Left cardiac atrium (tissue), 4 donors: Measurements from ENCODE around the gene SCP2. TPM values are rescaled to one million over a fixed set of nuclear protein-coding genes. Genes with fewer than 3 reads are reported as not detected.

ENCODE experiments used
- ATAC-seq, 2 donors: fragments of 200-7000 bp; cut with Tn5 transposase; one replicate each; pipeline ENCODE4 v1.9.1; 2020; ENCODE audit warnings: mild to moderate bottlenecking in 2 of 2, moderate library complexity in 2 of 2
- DNase-seq: peaks from one replicate; pipeline ENCODE4 v3.0.0-alpha.2; 2020
- intact Hi-C, 2 donors: fragments of 100-400 bp; cut with DNase I; formaldehyde crosslinking; loops; one replicate each; pipeline versions ENCODE4 v1.14.1 to v1.15.1; 2022 to 2023
- long read RNA-seq: library from polyadenylated mRNA; unstranded; transcript quantifications from one replicate; pipeline ENCODE4 v2.0.0, GENCODE V29; 2021
- total RNA-seq, 2 donors: library from RNA; stranded (reverse); fragmentation: NEBNext Ultra II Directional; extraction: Animal tissue kit (Norgen Biotek cat#: 25700); gene quantifications; one replicate each; pipeline ENCODE4 v1.2.1, GENCODE V29; 2021
- donor health status: DM: no; HTN: yes; CAD: no.
- donor health status: DM: no; HTN: yes; CAD: no; lungs with severe emphysema.
- donor health status: DM: yes; HTN: yes; CAD: no.
- donor health status: Dilated cardiomyopathy.

Gene SCP2, protein sequence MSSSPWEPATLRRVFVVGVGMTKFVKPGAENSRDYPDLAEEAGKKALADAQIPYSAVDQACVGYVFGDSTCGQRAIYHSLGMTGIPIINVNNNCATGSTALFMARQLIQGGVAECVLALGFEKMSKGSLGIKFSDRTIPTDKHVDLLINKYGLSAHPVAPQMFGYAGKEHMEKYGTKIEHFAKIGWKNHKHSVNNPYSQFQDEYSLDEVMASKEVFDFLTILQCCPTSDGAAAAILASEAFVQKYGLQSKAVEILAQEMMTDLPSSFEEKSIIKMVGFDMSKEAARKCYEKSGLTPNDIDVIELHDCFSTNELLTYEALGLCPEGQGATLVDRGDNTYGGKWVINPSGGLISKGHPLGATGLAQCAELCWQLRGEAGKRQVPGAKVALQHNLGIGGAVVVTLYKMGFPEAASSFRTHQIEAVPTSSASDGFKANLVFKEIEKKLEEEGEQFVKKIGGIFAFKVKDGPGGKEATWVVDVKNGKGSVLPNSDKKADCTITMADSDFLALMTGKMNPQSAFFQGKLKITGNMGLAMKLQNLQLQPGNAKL
- 100 to 1,000 TPM; 126 to 148 TPM for total RNA-seq
- long read RNA-seq, transcript SCP2-207 (5 exons, 894 nt) = major isoform, 104 of 199 reads
- long read RNA-seq, transcript SCP2-203 (16 exons, 2,811 nt) = minor isoform, 65 of 199 reads
- long read RNA-seq, partial matches to known transcripts = 13 of 199 reads
- long read RNA-seq, other reads (novel, unspliced or antisense) = 9 of 199 reads

DNA sequence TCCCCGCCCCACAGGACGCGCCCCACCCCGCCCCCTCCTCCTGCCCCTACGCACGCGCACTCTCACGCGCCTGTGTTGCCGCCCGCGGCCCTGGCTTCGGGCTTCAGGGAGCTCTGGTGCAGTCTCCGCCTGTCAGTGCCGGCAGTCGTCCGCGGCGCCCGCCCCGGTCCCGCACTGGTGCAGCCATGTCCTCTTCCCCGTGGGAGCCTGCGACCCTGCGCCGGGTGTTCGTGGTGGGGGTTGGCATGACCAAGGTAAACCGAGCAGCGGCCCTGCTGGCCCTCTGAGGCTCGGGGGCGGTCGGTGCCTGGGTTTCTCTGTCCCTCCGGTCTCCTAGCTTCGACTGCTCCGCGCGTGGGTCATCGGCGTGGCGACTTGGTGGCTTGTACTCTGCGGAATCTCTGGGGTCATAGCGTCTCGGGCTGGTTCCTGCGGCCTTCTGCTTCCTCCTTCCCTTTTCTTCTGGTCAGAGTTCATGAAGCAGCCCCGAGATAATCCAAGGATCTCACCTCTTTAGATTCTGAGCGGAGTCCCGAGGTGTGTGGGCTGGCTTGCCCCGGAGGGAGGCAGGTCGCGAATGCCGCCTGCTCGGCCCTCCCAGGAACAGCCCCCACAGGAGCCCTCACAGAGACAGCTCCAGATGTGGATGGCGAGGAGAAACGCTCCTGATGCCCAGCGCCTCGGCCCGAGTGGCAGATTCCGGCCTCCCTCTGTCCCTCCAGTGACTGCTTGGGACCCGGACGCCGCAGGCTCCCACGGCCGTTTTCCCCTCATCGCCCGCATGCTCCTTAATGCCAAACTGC is at the start of gene SCP2:
Gene SCP2 (plus strand): TSS at position 65 of the 803 bp plus-strand sequence. CDS start 121 bp downstream, at position 186.
- peak; percentile 88 for DNase-seq
- intact Hi-C loops = loop anchor here in 1 of 2 donors (10.0 kb wide), 2 partner anchors 117 to 233 kb away; partner anchors contain the start of gene COA7
- peak; percentile 96 to 98 for ATAC-seq

DNA sequence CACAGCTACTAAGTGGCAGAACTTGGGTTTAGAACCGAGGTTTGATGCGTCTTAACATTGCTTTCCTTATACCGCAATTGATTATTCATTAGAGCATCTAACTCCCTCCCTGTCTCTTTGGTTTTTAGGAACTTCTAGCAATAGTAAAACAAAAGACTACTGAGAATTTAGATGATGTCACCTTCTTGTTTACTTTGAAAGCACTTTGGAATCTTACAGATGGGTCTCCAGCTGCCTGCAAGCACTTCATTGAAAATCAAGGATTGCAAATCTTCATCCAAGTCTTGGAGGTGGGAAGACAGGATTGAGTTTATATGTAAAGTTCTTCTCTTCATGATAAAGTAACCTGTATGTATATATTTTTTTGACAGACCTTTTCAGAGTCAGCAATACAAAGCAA is 49.5 kb upstream of the SCP2 start:
- intact Hi-C loops = no loop called here
- ATAC-seq = no peak
- no peak for DNase-seq

DNA sequence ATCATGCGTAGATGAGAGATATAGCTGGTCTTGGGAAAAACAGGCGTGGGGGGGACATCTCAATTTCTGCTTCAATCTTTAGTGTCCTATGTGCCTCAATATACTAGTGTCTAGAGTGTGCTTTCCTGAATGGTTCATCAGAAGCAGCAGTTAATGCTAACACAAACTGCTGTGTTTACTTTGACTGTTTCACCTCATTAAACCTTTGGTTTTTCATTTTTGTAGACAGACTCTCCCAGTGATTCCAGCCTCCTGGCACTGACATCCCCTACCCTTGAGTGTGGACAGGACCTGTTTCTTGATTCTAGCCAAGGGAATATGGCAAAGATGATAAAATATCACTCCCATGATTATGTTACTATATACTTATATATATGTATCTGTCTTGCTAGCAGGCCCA is 46.9 kb upstream of the SCP2 start:
- no peak for DNase-seq
- intact Hi-C loops = no loop called here
- no peak for ATAC-seq

DNA sequence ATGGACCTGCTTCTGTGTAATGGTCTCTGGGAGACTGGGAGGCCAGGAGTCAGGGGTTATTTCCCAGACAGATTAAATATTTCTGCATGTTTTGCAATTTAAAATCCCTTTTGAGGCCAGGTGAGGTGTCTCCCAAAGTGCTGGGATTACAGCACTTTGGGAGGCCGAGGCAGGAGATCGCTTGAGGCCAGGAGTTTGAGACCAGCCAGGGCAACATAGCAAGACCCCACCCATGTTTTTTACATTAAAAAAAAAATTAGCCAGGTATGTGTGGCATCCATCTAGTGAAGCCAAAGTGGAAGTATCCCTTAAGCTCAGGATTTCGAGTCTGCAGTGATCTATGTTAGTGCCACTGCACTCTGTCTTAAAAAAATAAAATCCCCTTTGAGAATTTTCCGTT is 39.6 kb upstream of the SCP2 start:
- ATAC-seq = no peak
- DNase-seq = no peak
- intact Hi-C loops = no loop called here

DNA sequence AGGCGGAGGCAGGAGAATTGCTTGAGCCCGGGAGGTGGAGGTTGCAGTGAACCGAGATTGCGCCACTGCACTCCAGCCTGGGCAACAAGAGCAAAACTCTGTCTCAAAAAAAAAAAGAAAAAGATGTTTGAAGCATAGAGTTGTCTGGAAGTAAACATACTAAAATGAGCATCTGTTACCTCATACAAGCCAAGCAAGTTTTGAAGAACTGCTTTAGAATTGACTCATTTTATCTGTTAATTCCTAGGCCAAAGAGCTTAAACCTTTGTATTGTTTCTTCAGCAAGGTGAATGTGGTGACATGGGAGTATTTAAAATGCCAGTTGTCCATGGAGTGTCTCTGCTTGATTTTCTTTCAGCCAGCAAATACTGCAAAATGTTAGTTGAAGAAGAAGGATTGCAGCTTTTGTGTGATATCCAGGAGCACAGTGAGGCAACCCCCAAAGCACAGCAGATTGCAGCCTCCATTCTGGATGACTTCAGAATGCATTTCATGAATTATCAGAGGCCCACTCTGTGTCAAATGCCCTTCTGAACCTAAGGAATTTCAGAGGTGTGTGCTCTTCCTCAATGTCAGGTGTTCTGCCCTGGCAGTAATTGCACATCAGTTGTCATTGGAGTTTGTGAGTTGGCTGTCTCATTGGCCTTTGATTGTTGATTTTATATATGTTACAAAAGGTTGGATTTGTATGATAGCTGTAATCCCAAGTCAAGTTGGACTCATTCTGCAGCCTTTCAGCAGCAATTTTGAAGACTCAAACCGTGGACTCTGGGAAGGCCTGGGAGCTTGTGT is 34.5 kb upstream of the SCP2 start:
- DNase-seq (no peak), ATAC-seq (no peak)
- intact Hi-C loops = no loop called here

DNA sequence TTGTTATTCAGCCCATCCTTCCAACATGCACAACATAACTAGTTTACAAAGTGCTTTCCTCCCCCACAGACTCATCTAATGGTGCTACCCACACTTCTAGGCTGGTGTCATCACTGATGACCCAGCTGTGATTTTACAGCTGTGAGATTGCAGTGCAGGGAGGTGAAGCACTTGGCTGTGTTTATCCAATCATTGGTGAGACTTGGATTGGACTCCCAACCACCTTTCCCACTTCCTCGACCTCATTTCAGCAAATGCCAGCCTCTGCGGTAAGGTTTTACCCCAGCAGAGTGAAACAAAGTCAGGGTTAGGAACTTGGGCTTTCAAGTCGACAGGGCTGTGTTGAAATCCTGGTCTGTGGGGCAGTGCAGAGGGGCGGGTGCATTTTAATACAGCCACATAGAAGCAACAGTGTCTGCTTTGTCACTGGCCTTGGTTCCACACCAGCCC is 27.6 kb upstream of the SCP2 start:
- intact Hi-C loops = no loop called here
- ATAC-seq = peak in 1 of 2 donors; percentile 76
- no peak for DNase-seq

DNA sequence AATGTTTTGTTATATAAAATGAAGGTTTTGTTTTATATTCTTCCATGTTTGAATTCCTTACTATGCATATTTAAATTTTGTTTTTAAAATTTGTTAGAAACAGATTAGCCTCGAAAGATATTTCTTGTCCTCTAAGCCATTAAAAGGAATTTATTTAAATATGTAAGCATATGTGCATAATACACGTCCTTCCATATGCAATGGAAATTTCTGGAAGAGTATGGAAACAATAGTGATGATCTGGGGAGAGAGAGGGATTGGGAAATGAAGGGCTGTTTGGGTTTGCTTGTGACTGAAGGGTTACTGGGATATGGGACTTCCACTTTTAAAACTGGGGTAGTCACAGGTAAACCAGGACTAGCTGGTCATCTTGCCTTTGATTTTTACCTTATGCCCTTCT is 26.7 kb upstream of the SCP2 start:
- ATAC-seq (no peak), DNase-seq (no peak)
- intact Hi-C loops = no loop called here

DNA sequence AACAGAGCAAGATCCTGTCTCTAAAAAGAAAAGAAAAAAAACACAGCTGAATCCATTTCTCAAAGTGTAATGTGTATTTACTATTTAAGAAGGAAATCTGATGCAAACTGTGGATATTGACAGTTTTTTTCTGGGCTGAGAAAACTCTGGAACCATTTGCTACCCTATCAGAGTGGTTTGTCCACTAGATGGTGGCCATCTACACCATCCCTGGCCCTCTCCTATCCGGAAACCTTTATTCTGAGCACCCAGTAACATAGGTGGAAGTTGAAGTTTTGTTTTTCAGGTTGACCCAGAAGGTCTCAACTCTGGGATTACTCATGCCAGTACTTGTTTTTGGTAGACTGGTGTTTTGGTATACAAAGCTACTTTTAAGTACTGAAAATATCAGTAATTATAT is 25.7 kb upstream of the SCP2 start:
- ATAC-seq (no peak), DNase-seq (no peak)
- intact Hi-C loops = no loop called here

DNA sequence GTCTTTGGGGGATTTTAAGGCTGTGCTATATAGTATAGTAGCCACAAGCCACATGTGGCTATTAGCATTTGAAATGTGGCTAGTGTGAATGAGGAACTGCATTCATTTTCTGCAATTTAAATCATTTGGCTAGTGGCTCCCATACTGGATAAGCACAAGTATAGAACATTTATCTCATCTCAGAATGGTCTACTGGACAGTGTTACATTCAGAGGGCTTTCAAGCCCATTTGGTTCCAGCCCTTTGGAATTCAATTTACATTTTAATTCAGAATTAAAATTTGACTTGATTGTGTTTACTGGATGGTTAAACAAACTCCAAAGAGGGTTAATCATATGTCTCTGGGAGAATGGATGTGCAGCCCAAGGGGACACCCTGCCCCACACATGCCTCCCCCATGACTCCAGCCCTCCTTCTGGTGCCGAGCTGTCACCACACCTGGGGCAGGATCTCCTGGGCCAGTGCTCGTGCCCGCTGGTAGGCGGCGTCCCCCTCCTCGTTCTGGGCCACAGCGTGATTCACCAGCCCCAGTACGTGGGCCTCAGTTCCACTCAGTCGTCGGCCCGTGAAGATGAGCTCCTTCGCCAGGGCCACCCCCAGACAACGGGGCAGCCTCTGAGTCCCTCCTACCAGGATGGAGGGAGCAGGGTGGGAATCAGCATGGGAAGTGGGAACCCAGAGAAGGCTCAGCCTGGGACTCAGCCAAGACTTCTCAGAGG is 22.7 kb upstream of the SCP2 start:
- ATAC-seq = no peak
- DNase-seq = no peak
- intact Hi-C loops = no loop called here

DNA sequence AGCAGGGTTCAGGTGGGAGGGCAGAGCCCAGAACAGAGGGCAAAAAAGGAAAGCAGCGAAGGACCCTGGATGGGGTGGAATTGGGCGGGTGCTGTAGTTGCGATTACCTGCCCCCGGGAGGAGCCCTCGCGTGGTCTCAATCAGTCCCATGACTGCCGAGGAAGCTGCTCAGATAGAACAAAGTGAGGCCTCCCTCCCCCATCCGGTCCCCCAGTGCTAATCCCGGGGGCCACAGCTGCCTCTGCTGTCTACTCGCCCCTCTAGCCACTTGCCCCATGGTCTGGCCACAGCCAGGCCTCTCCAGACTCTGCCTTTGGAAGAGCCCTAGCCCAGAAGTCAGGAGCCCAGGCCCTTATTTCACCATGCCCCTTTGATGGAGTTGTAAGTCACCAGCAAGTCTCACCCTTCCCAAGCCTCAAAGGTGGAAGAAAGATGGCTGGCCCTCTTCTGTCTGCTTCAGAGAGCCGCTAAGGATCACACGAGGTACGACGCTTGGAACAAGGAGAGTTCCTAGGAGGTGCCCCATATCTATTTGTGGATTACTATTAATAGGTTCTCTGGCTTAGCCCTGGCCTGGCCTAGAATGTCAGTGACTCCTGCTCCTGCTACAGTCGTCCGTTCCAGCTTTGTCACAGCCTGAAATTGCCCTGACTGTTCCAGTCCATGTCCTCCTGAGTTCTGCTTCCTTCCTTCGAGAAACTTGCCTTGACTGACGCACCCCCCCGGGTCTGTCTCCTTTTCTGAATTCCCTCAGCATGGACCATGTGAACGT is 22.0 kb upstream of the SCP2 start:
- ATAC-seq (peak; percentile 87 to 90), DNase-seq (peak; percentile 34)
- intact Hi-C loops = loop anchor here in 1 of 2 donors (5.0 kb wide), 1 partner anchor 277 kb away; no protein-coding TSS in a partner anchor

DNA sequence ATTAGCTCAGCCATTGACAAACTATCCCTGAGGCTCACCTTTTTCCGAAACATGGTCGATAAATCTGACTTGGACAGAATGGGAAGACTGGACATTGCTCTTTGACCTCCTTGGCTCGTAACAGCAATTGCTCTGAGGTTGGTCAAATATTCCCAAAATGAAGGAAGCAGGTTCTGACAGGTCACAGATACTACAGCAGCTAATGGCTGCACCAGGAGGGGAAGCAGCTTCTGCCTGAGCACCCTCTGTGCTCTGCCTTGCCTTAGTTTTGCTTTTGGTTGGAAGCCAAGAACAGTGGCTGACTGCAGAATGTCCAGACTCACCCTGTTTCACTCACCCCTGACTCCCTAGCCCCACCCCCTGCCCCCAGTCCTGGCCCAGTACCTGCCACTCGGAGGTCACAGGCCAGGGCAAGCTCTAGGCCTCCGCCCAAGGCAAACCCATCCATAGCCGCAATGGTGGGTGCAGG is 20.9 kb upstream of the SCP2 start:
- peak; percentile 67 to 75 for ATAC-seq
- intact Hi-C loops = loop anchor here in 1 of 2 donors (5.0 kb wide), 1 partner anchor 276 kb away; no protein-coding TSS in a partner anchor
- no peak for DNase-seq

DNA sequence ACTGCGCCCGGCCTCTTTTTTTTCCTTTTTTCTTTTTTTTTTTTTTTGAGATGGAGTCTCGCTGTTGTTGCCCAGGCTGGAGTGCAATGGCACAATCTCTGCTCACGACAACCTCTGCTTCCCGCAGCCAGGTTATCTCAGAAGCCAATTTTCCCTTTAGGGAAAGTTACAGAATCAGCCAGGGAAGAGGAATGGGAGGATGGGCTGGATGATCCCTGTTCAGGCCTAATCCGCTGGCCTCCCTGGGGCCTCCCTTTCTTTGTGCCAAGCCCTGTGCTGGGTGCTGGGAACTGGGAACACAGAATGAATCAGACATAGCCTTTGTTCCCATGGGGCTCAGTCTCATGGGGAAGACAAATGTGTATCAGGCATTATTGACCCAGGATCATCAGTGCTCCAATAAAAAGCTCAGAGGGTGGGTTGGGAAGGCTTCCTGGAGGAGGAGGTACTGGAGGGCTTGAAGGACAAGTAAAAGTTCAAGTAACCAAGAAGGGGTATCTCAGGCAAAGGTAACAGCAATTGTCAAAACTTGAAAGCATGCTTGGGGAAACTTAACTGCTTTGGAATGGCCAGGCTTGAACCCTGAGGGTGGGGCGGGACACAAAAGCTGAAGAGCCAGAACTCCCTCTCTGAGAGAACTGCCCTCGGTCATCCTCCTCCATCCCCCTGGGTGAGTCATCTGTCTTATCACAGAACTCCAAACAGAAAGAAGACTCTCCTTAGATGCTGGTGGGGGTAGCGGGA is 19.8 kb upstream of the SCP2 start:
- intact Hi-C loops = loop anchor here in 1 of 2 donors (5.0 kb wide), 1 partner anchor 275 kb away; no protein-coding TSS in a partner anchor
- ATAC-seq (peak in 1 of 2 donors; percentile 33), DNase-seq (no peak)

DNA sequence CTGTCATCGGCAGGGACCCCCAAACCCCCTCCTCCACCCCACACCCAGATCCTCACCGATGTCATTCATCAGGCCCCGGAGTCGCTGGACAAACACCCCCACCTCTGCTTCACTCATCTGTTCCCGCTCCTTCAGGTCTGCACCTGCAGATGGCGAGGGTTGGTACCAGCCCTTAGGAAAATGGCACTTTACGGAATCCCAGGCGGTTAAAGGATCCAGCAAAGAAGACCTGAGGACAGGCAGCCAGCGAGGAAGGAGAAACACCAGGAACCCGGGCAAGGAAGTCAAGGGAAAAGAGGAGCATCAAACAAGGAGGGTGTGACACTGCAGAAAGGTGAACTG is 19.3 kb upstream of the SCP2 start:
- intact Hi-C loops = loop anchor here in 1 of 2 donors (5.0 kb wide), 1 partner anchor 275 kb away; no protein-coding TSS in a partner anchor
- ATAC-seq = no peak

DNA sequence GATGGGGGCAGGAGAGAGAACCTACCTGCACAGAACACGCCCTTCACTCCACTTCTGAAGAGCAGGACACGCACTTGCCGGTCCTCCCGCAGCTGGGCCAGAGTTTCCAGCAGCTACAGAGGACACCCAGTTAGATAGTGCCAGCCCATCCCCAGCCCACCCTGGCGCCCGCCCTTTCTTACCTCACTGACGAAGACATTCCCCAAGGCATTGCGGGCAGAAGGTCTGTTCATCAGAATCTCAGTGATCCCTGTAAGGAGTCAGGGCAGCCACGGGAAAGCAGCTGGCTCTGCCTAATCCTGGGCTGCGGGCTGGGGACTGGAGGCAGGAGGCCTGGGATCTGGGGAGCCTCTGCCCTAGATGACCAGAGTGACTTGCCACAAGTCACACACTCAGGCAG is 15.5 kb upstream of the SCP2 start:
- intact Hi-C loops = no loop called here
- DNase-seq (no peak), ATAC-seq (no peak)

More for the DNA sequence above, 19.3 kb upstream of the SCP2 start:
- DNase-seq = no peak

DNA sequence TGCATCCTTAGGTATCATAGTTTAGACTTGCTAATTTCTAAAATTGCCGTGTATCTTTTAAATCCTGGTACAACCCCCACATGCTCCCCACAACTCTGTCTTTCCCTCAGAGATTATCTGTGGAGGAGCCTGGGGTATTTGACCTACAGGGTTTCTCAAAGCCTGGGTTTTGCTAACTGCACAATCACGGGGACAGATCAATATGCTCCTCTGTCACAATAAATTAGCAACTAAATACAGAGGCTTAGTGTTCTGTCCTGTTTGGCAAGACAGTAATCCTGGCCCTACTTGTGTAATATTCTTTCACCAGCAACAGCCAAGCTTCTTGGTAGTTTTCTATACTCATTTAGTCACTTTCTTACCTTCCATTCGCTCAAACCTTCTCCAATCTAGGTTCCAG is 14.1 kb upstream of the SCP2 start:
- intact Hi-C loops = no loop called here
- no peak for ATAC-seq
- no peak for DNase-seq

DNA sequence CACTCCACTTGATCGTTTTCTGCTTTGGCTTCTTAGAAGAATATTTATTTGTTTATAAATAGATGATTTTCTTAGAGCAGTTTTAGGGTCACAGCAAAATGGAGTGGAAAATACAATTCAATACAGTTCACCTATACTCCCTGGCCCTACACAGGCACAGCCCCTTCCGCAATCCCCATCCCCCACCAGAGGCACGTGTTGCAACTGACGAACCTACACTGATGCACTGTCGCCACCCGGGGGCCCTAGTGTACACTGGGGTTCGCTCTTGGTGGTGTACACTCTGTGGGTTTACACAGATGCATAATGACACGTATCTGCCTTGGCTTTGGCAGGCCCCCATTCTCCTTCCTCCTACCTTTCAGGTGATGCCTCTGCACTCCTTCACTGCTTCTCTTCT is 13.5 kb upstream of the SCP2 start:
- no peak for ATAC-seq
- intact Hi-C loops = no loop called here
- no peak for DNase-seq
